Endothelial cell of umbilical vein (primary cell): ENCODE data around the gene PGAP3.

Experiments
- CTCF ChIP-seq, 2 donors: IDR thresholded peaks; 1 replicate in 1 of 2; 2 replicates in 1 of 2; pipeline ENCODE4 v1.5.1; 2011; ENCODE audit warnings: low read length in 2 of 2, mild to moderate bottlenecking in 2 of 2, moderate library complexity in 2 of 2, control low read depth in 1 of 2, inconsistent platforms in 1 of 2, low read depth in 1 of 2; ENCODE audit not compliant: insufficient read depth in 1 of 2; ENCODE audit errors: extremely low read depth in 1 of 2
- POLR2A ChIP-seq: IDR thresholded peaks from 2 replicates; pipeline ENCODE4 v1.6.1; 2012; ENCODE audit warnings: low read depth, mild to moderate bottlenecking, control low read depth, low read length

DNA sequence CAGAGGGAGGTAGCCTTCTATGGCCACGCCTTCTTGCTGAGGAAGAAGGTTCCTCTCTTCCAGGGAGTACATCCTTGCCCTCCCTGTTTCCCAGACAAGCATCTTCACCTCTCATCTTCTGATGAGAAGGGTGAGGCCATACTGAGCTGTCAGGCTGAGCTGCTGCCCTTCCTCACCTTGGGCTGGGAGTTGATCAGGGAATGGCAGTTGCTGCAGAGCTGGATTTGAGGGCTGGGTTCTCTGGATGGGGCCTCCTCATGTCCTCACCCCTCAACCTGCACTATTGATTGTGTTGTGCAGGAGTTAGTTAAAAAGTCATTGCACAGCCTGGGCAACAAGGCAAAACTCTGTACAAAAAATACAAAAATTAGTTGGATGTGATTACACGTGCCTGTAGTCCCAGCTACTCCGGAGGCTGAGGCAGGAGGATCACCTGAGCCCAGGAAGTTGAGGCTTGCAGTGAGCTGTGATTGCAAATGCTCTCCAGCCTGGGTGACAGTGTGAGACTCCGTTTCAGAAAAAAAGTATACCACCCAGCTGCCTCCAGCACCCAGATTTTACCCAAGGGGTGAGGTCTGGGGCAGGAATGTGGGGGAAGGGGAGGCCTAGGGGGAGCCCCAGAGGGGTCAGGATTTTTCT lies 14.0 kb upstream of the PGAP3 start:
- TF ChIP-seq CTCF (IDR thresholded peaks at IDR 0.05; ENCODE audit: extremely low read depth in 1 of 2, insufficient read depth in 1 of 2, low read depth in 1 of 2, low read length in 2 of 2) (no peak), POLR2A (no peak)
